Thyroid gland (tissue), 4 donors: ENCODE data around the gene AFF3. TPM values are rescaled to one million over a fixed set of nuclear protein-coding genes. Genes with fewer than 3 reads are reported as not detected.

Experiments used
- DNase-seq, 2 donors: peaks; one replicate each; pipeline ENCODE4 v3.0.0-alpha.2; 2019
- H3K27ac ChIP-seq, 3 donors: fragments of 200-600 bp; sonication (generic); 1 replicate in 2 of 3; 2 replicates in 1 of 3; pipeline ENCODE4 v1.5.1; 2016 to 2019; ENCODE audit warnings: mild to moderate bottlenecking in 1 of 3, moderate library complexity in 1 of 3
- H3K27me3 ChIP-seq: fragments of 200-600 bp; sonication (generic); one replicate; pipeline ENCODE4 v1.5.1; 2019
- H3K36me3 ChIP-seq, 2 donors: fragments of 200-600 bp; sonication (generic); one replicate each; pipeline ENCODE4 v1.5.1; 2016 to 2019
- H3K4me1 ChIP-seq, 2 donors: fragments of 200-600 bp; sonication (generic); one replicate each; pipeline ENCODE4 v1.5.1; 2017 to 2019
- H3K4me3 ChIP-seq, 3 donors: fragments of 200-600 bp; sonication (generic); replicated peaks in 1 of 3; 1 replicate in 2 of 3; 2 replicates in 1 of 3; pipeline ENCODE4 v1.5.1; 2016; ENCODE audit warnings: mild to moderate bottlenecking in 1 of 3
- H3K9me3 ChIP-seq: fragments of 200-600 bp; sonication (generic); one replicate; pipeline ENCODE4 v1.5.1; 2017
- POLR2A ChIP-seq, 2 donors: fragments of 450-650 bp; IDR thresholded peaks; one replicate each; pipeline ENCODE4 v1.6.1; 2017; ENCODE audit warnings: antibody characterized with exemption in 2 of 2, mild to moderate bottlenecking in 2 of 2, moderate library complexity in 1 of 2
- WGBS, 2 donors: methylation state at CpG; one replicate each; pipeline ENCODE4 v1.1.5; 2017; 5-methylcytosine and 5-hydroxymethylcytosine counted together
- intact Hi-C: fragments of 100-400 bp; cut with DNase I; formaldehyde crosslinking; loops from one replicate; pipeline ENCODE4 v1.15.1; 2023
- total RNA-seq, 4 donors: library from RNA; depleted of rRNA; stranded (reverse); fragments of >200 nt; gene quantifications; one replicate each; pipeline ENCODE4 v1.2.3, GENCODE V29; 2016
- TF ChIP-seq, protein P1 (sequence below), 6 experiments: fragments of 200-600 bp in 3 of 6; fragments of 450-650 bp in 3 of 6; sonication (generic) in 3 of 6; IDR thresholded peaks; one replicate each; pipeline ENCODE4 v1.5.1; 2016 to 2019; ENCODE audit warnings: antibody characterized with exemption in 6 of 6, mild to moderate bottlenecking in 2 of 6, inconsistent platforms in 1 of 6, moderate library complexity in 1 of 6

The AFF3 gene
- total RNA-seq, 4 donors from 2014 or later, result 0.54 to 2.6 (median 1.1) TPM

DNA sequence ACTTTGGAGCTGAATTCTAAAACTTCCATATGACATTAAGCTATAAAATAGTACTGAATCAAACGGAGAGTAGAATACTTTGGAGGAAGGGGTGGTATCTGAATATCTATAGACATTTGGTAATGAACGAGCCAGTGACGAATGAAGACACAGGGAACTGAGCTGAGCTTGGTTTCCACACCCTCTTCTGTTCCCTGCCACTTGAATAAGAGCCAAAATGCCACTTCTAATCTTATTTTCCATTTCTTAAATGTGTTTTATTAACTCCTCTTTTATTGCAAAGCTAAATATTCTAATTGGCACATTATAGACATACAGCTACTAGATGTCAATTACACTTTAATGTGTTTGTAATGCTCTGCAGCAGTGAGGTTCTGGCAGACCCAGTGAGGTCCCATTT is 76.1 kb downstream of the AFF3 start:
- H3K36me3 ChIP-seq, result no peaks in the 10 kb centered on the region
- DNase-seq, result no peak
- H3K27ac ChIP-seq, result no peak overlapping the region
- 50 to 54% methylated on average over 3 of the region's 3 CpGs for WGBS, 2 donors
- H3K4me1 ChIP-seq, result no peaks in the 10 kb centered on the region
- TF ChIP-seq POLR2A (IDR thresholded peaks at IDR 0.05), result no peak
- TF ChIP-seq, protein P1, sequence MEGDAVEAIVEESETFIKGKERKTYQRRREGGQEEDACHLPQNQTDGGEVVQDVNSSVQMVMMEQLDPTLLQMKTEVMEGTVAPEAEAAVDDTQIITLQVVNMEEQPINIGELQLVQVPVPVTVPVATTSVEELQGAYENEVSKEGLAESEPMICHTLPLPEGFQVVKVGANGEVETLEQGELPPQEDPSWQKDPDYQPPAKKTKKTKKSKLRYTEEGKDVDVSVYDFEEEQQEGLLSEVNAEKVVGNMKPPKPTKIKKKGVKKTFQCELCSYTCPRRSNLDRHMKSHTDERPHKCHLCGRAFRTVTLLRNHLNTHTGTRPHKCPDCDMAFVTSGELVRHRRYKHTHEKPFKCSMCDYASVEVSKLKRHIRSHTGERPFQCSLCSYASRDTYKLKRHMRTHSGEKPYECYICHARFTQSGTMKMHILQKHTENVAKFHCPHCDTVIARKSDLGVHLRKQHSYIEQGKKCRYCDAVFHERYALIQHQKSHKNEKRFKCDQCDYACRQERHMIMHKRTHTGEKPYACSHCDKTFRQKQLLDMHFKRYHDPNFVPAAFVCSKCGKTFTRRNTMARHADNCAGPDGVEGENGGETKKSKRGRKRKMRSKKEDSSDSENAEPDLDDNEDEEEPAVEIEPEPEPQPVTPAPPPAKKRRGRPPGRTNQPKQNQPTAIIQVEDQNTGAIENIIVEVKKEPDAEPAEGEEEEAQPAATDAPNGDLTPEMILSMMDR (IDR thresholded peaks at IDR 0.05), result no peak
- no peaks in the 10 kb centered on the region for H3K27me3 ChIP-seq
- intact Hi-C loops, result no loop called here
- no peak overlapping the region for H3K4me3 ChIP-seq
- no peaks in the 10 kb centered on the region for H3K9me3 ChIP-seq

DNA sequence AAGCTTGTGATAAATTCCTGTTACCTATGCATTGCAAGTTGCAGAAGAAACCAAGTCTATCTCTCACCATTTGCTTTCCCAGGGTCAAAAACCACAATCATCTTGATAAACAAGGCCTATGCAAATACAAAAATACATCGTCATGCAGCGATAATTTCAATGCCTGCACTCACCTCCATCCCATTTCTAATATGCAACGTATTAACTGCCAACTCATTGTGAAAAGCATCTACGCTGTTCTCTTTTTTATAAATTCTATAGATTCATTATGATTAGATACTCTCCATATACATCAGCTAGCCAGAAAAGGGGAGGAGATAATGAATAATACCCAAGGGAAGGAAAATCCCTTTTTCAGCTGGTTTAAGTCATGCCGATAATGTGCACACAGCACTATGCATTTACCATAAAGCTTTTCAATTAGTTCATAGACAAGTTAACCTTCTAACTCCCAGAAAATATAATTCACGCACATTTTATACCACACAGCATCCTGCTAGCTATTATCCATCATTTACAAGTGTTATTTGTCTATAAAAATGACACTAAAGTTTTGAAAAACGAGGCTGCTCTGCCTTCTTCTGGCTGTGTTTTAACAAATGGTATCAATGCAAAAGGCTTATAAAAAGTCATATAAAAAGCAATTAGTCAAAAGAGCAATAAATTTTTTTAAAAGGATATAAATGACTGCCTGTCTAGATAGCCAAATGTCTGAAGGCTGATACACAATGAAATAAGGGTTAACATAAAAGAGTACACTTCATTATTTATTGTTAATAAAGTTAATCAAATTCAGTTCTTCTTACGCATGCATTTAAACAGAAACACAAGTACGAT is 77.6 kb downstream of the AFF3 start:
- WGBS, 2 donors, result 89 to 91% methylated on average over 9 of the region's 9 CpGs
- Histone ChIP-seq H3K27ac (no peak overlapping the region), H3K4me1 (no peaks in the 10 kb centered on the region), H3K36me3 (no peaks in the 10 kb centered on the region), H3K27me3 (no peaks in the 10 kb centered on the region), H3K9me3 (no peaks in the 10 kb centered on the region), H3K4me3 (no peak overlapping the region)
- intact Hi-C loops, result no loop called here
- TF ChIP-seq POLR2A (IDR thresholded peaks at IDR 0.05), result no peak
- TF ChIP-seq, protein P1 (IDR thresholded peaks at IDR 0.05), result no peak
- DNase-seq, result no peak

DNA sequence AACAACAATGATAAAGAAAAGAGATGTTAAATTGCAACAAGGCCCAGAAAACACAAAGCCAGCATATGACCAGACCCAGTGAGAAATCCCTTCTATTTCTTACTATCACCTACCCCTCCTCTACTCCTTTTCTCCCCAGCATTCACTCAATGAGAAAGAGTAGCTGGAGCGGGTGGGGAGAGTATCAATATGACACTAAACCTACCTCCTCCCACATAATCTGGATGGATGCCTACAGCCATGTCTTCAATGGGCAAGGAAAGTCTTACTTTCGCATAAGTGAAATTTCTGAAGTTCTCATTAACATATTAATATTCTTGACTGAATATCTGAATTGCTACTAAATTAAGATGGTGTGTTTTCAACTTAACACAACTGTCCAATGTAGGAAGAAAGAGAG is 78.2 kb downstream of the AFF3 start:
- Histone ChIP-seq H3K4me1 (no peaks in the 10 kb centered on the region), H3K9me3 (no peaks in the 10 kb centered on the region), H3K36me3 (no peaks in the 10 kb centered on the region), H3K27me3 (no peaks in the 10 kb centered on the region), H3K4me3 (no peak overlapping the region), H3K27ac (no peak overlapping the region)
- no peak for DNase-seq
- 95 to 99% methylated on average over 2 of the region's 2 CpGs for WGBS, 2 donors
- TF ChIP-seq, protein P1 (IDR thresholded peaks at IDR 0.05), result no peak
- no peak for TF ChIP-seq POLR2A (IDR thresholded peaks at IDR 0.05)
- intact Hi-C loops, result no loop called here

DNA sequence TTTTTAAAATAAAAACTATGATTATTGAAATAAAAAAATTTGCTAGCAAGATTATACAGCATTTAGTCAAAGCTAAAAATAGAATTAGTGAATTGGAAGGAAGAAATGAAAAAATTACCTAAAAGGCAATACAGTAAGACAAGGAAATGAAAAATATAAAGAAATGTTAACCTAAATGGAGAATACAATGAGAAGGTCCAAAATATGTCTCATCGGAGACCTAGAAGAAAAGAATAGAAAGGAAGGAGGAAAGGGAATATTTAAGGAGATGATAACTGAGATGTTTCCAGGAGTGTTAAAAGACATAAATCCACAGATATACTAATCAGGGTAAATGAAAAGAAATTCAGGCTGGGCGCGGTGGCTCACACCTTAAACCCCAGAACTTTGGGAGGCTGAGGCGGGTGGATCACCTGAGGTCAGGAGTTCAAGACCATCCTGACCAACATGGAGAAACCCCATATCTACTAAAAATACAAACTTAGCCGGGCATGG is 78.9 kb downstream of the AFF3 start:
- no peak overlapping the region for H3K27ac ChIP-seq
- 87 to 97% methylated on average over 5 of the region's 5 CpGs for WGBS, 2 donors
- no peak overlapping the region for H3K4me3 ChIP-seq
- no peaks in the 10 kb centered on the region for H3K9me3 ChIP-seq
- TF ChIP-seq, protein P1 (IDR thresholded peaks at IDR 0.05), result no peak
- TF ChIP-seq POLR2A (IDR thresholded peaks at IDR 0.05), result no peak
- DNase-seq, result no peak
- H3K4me1 ChIP-seq, result no peaks in the 10 kb centered on the region
- H3K27me3 ChIP-seq, result no peaks in the 10 kb centered on the region
- intact Hi-C loops, result no loop called here
- H3K36me3 ChIP-seq, result no peaks in the 10 kb centered on the region

DNA sequence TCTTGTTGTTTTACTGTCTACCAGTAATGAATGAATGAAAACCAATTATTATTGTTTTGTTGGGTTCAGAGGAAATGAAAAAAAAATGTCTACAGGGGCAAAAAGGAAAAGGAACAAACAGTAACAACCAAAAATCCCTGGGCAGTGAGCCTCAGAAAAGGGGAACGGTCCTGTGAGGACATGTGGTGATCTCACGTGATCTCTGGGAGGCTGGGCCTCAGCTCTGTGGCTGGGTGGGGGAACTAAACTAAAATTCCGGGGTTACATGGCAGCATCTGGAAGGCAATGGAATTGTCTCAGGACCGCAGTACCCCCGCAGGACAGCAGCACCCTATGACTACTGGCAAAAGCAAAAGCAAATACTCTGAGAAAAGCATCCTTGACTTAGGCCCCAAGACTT is 80.1 kb downstream of the AFF3 start:
- no peaks in the 10 kb centered on the region for H3K36me3 ChIP-seq
- intact Hi-C loops, result no loop called here
- TF ChIP-seq POLR2A (IDR thresholded peaks at IDR 0.05), result no peak
- TF ChIP-seq, protein P1 (IDR thresholded peaks at IDR 0.05), result no peak
- no peaks in the 10 kb centered on the region for H3K4me1 ChIP-seq
- DNase-seq, result no peak
- H3K27me3 ChIP-seq, result no peaks in the 10 kb centered on the region
- WGBS, 2 donors, result 94 to 95% methylated on average over 5 of the region's 5 CpGs
- no peak overlapping the region for H3K4me3 ChIP-seq
- no peak overlapping the region for H3K27ac ChIP-seq
- H3K9me3 ChIP-seq, result no peaks in the 10 kb centered on the region
